GM18519 (cell line): ENCODE measurements around the gene PPY.
"Not testable (repeated sequence)": the region's sequence is repeated elsewhere in the genome, so short reads cannot be mapped to it uniquely, and the experiment has no call there.

Experiments used
- ATAC-seq: cut with Tn5 transposase; IDR thresholded peaks from one replicate; pipeline ENCODE4 v1.9.1; 2021; ENCODE audit warnings: mild to moderate bottlenecking, moderate library complexity; ENCODE audit not compliant: unreplicated experiment, low FRiP score

PPY gene

GRCh38 chr17:43907998-43908721 lies 34.1 kb downstream of the PPY start:
- no peak for ATAC-seq

GRCh38 chr17:43907425-43907981 lies 34.8 kb downstream of the PPY start, which contains the start of gene MPP2:
Gene MPP2, minus strand, starts transcription at chr17:43907536. Its CDS starts 3,076 bp downstream, at chr17:43904460.
- ATAC-seq = no peak

- ATAC-seq = no peak
These were observed 35.3 kb downstream of the PPY start for GRCh38 chr17:43906951-43907424.

GRCh38 chr17:43905985-43906852 lies 36.1 kb downstream of the PPY start:
- ATAC-seq = no peak

- ATAC-seq = no peak
These were observed 36.8 kb downstream of the PPY start for GRCh38 chr17:43905400-43905984.

- ATAC-seq = no peak
These were observed 40.3 kb downstream of the PPY start for GRCh38 chr17:43901861-43902589.

GRCh38 chr17:43900858-43901754 lies 41.2 kb downstream of the PPY start:
- no peak for ATAC-seq

GRCh38 chr17:43900183-43900857 lies 42.0 kb downstream of the PPY start:
- ATAC-seq = no peak

GRCh38 chr17:43898446-43898845 lies 43.8 kb downstream of the PPY start:
- ATAC-seq = no peak

- no peak for ATAC-seq
These were observed 44.4 kb downstream of the PPY start for GRCh38 chr17:43897831-43898230.

- not testable (repeated sequence) for ATAC-seq
These were observed 47.8 kb downstream of the PPY start for GRCh38 chr17:43894494-43894893.

GRCh38 chr17:43892647-43892952 lies 49.7 kb downstream of the PPY start:
- no peak for ATAC-seq

GRCh38 chr17:43891851-43892646 lies 50.2 kb downstream of the PPY start:
- no peak for ATAC-seq
